GM21619 (cell line): ENCODE measurements around the gene UTS2B.

Source experiments
- ATAC-seq: cut with Tn5 transposase; IDR thresholded peaks from one replicate; pipeline ENCODE4 v1.9.1; 2021; ENCODE audit not compliant: unreplicated experiment

UTS2B gene

DNA sequence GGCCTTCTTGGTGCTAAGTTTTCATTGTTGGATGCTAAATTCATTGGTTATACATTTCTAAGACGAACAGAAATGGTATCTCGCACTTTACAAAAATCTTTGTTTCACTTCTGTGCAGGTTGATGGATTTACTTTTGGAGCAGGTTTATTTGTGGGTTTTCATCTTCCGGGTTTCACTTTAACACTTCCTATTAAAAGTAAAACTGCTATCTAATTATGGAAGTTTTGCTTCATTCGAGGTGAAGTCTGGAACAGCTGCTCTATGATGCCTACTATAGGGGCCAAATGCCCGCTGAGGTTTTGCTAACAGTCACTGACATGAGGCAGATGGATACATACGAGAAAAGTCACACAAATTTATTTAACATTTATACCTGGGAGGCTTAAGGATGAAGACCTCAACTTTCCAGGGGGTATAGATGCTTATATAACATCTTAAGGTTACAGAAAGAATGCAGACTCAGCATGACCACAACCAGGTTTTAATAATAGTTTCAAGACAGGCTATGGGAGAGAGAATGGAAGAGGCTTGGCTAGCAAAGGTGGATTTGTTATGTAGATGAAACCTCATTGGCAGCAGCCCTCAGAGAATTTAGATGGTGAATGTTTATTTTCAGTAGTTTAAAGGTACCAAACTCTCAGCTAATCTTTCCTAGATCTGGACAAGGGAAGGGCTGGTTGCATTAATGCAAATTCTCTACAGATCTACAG is 77.1 kb downstream of the UTS2B start:
- peak; percentile 39 for ATAC-seq

DNA sequence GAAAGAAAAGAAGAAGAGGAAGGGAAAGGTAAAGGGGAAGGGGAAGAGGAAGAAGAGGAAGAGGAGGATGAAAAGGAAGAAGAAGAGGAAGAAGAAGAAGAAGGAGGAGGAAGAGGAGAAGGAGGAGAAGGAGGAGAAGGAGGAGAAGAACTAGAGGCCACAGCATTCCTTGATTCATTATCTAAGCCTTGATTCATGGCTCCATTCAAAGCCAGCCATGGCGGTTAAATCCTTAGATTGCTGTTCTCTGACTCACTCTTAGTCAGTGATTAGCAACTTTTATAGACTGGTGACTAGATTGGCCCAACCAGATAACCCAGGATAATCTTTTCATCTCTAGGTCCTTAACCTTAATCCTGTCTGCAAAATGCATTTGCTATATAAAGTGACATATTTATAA is 83.7 kb downstream of the UTS2B start:
- ATAC-seq: no peak

DNA sequence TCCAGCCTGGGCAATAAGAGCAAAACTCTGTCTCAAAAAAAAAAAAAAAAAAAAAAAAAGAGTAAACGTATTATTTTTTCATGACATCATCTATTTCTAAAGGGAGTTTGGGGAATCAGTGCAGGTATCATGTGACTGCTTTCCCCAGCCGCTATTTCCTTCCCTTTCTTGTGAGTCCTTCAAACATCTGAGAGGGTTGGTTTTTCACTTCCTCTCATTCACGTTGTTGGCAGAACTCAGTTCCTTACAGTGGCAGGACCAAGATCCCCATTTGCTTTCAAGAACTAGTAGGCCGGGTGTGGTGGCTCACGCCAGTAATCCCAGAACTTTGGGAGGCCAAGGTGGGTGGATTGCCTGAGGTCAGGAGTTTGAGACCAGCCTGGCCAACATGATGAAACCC is 84.3 kb downstream of the UTS2B start:
- ATAC-seq: peak; percentile 73

DNA sequence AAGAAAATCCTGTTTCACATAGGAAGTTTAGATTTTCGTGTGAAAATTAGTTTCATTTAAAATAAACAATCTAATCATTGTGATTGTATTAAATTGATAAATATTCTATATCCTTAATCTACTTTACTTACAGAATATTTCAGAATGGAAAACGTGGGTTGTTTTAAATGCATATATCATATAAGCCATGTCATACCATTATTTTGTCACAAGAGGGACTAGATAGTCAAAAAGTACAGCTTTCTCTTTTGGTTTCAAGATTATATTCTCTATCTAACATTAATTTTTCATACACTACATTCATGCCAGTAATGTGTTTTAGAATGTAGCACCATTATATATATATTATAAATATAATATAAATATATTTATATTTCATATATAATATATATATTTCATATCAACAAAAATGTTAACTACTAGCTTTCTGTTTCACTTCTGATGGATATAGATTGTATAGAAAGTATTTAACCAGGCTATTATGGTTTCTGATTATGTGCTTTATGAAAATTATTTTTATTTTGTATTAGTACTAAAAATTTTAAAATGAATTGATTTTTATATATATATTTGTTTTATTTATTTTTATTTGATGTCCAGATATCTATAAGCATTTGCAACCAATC is 86.0 kb downstream of the UTS2B start:
- ATAC-seq: peak; percentile 42

GRCh38 chr3:191240486-191240885 is 89.8 kb downstream of the UTS2B start:
- ATAC-seq: no peak

DNA sequence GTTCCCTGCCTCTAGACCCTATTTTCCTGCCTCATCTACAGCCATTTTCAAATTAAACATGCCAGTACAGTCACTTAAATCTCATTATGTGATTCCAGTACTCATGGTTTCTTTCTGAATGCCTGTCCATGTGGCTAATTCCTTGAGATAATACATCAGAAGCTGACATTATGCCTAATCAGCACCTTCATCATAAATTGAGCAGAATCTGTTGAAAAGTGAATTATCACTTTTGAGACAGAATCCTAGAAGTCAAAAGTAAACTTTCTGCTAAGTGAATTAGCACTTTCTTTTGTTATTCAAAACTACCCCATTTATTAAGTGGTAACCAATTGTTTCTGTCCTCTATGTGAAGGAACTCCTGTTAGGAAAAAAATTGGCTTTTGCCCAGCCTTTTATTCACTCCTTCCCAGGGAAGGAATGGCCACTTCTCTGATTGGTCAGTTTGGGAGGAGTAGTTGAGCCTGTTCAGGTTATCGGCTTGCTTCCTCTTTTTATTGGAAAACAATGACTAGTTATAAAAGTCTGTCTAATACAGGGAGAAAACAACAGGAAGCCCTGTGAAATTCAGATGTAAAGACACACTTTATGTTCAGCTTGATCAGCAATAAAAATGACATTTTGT is 90.8 kb downstream of the UTS2B start:
- no peak for ATAC-seq

GRCh38 chr3:191238321-191238817 is 92.0 kb downstream of the UTS2B start:
- ATAC-seq: no peak

- no peak for ATAC-seq
Measured at GRCh38 chr3:191237047-191237882, 93.1 kb downstream of the UTS2B start.

DNA sequence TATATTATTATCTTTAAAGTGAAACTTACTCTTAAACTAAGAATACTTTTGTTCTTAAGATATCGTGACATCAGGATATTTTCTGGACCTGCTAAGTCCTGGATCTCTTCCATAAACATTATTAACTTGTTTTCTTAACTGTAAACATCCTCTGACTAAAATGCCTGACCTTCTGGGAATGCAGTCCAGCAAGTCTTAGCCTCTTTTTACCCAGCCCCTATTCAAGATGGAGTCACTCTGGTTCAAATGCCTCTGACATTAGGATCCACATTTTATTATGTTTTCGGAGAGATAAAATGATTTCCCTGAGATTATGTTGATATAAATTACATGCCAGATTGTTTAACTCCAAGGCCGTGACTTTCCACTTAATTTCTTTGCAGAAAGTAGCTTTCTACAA is 93.7 kb downstream of the UTS2B start:
- no peak for ATAC-seq

DNA sequence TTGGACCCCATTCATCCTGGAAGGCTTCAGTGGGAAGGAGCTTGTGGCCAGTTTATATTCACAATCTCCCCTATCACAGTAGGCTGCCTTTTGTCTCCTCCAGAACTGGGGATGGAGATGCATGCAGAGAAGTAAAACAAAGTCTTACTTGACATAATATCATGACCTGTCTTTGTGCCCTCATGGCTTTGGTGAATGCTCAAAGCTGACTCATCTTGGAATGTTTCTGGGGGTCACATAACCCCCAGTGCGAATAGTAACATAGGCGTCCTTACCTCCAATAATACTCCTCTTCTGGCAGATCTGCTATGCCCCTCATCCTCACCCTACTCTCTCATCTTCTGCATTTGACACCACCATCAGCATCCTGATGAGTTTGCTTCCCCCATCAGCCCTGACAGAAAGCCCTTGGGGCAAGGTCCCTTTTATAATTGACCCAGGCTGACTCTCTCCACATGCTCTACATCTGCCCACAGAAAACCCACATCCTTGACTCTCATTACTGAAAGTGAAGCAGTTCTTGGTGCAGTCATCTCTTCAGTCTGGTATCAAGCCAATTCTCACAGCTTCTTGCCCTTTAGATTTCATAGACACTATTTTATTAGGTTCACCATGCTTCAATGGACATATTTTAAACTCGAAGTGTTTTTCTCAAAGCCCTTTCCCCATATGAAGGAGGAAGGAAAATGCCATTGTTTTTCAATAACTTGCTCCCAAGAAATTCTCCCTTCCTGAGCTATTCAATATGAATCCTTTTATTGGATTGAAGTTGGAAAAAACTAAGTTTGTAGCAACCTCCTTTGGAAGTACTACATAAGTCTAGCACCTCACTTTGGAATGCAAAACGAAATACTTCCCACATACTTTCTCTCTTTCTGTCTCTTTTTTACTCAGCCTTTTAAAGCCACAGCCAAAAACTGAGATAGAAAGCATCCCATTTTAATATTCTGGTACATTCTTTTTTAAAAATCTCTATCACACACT is 94.7 kb downstream of the UTS2B start:
- peak; percentile 99 for ATAC-seq

DNA sequence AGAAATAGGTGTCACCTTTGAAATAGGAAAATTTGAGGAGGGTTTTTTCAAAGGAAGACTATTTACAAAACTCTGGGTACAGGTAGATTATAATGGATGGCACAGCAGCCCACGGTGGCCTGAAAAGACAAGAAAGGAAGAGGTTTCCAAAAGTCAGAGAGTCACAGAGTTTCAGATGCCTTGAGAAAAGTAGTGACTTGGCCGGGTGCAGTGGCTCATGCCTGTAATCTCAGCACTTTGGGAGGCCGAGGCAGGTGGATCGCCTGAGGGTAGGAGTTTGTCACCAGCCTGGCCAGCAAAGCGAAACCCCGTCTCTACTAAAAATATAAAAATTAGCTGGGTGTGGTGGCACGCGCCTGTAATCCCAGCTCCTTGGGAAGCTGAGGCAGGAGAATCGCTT is 96.1 kb downstream of the UTS2B start:
- no peak for ATAC-seq

DNA sequence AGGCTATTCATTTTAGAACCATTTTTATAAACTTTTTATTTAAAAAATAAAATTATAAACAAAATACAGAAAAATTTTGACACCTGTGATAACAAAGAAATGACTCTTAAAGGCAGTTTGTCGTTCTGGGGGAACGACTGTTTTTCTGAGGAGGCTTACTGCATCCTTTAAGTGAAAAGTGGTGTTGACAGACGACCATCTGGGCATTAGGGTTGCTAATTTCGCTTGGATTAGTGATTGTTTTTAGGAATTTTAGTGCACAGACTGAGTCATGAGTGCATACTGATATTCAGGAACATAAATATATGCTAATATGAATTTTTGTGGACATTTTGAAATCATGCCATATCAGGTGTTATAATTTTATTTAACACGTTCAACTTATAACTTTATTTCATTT is 102.8 kb downstream of the UTS2B start:
- ATAC-seq: no peak

DNA sequence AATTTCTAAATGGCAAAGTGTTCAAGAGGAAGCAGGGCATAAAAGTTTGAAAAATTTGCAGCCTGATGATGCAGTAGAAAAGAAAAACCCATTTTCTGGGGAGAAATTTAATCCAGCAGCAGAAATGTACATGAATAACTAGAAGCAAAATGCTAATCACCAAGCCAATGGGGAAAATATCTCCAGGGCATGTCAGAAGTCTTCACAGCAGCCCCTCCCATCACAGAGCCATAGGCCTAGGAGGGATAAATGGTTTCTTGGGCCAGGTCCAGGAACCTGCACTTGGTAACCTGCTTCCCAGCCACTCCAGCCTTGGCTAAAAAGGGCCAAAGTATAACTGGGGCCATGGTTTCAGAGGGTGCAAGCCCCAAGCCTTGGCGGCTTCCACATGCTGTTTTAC is 108.7 kb downstream of the UTS2B start:
- ATAC-seq: no peak

DNA sequence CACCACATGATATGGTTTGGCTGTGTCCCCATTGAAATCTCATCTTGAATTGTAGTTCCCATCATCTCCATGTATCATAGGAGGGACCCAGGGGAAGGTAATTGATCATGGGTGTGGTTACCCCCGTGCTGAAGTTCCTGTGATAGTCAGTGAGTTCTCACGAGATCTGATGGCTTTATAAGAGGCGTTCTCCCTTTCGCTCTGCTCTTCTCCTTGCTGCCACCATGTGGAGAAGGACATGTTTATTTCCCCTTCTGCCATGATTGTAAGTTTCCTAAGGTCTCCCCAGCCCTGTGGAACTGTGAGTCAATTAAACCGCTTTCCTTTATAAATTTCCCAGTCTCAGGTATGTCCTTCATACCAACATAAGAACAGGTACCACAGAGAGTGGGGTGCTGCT is 109.4 kb downstream of the UTS2B start:
- no peak for ATAC-seq

DNA sequence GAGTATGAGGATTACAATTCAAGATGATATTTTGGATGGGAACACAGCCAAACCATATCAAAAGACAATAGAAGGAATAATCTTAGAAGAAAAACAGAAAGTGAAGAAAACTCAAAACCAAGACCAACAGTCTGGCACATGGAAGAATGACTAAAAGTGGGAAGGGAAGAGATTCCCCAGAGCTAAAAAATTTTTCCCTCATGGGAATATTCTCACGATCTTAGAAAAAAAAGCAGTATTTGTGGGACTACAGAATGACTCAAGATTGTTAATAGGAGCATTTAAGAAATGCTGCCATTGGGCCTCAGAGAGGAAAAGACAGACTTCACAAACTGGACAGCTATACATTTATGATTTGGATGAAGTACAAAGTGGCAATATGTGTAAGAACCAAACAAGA is 113.0 kb downstream of the UTS2B start:
- no peak for ATAC-seq
